DOHH2 (cell line): ENCODE data around the gene RBPMS2.

Experiments used
- H3F3A ChIP-seq: fragments of 200-600 bp; sonication (generic), shearing (Covaris generic); 2 replicates; pipeline ENCODE4 v1.6.0; 2016; ENCODE audit warnings: antibody characterized with exemption, mild to moderate bottlenecking; ENCODE audit not compliant: control insufficient read depth, insufficient read depth
- H3K27ac ChIP-seq: fragments of 200-600 bp; sonication (generic); 2 replicates; pipeline ENCODE4 v1.5.1; 2014; ENCODE audit warnings: low read depth, mild to moderate bottlenecking, low read length, moderate library complexity
- H3K27me3 ChIP-seq: fragments of 200-600 bp; sonication (generic); 2 replicates; pipeline ENCODE4 v1.6.1; 2014; ENCODE audit warnings: mild to moderate bottlenecking, low read length, mixed read lengths; ENCODE audit not compliant: control insufficient read depth
- H3K36me3 ChIP-seq: fragments of 200-600 bp; sonication (generic); 2 replicates; pipeline ENCODE4 v1.6.1; 2014; ENCODE audit warnings: mild to moderate bottlenecking, low read length, moderate library complexity, mixed read lengths; ENCODE audit not compliant: control insufficient read depth
- H3K4me1 ChIP-seq: fragments of 200-600 bp; sonication (generic); 2 replicates; pipeline ENCODE4 v1.6.1; 2014; ENCODE audit warnings: mild to moderate bottlenecking, low read length, mixed read lengths; ENCODE audit not compliant: control insufficient read depth
- H3K4me2 ChIP-seq: fragments of 200-600 bp; sonication (generic); 2 replicates; pipeline ENCODE4 v1.6.0; 2014; ENCODE audit warnings: mild to moderate bottlenecking, low read length, moderate library complexity
- H3K4me3 ChIP-seq: fragments of 200-600 bp; sonication (generic); 2 replicates; pipeline ENCODE4 v1.5.1; 2014; ENCODE audit warnings: mild to moderate bottlenecking, low read length, mixed read lengths
- H3K79me2 ChIP-seq: fragments of 200-600 bp; sonication (generic); 2 replicates; pipeline ENCODE4 v1.6.1; 2014; ENCODE audit warnings: mild to moderate bottlenecking, low read length, mixed read lengths; ENCODE audit not compliant: control insufficient read depth
- H3K9me2 ChIP-seq: fragments of 200-600 bp; sonication (generic); replicated peaks from 2 replicates; pipeline ENCODE4 v1.6.1; 2014; ENCODE audit warnings: mild to moderate bottlenecking, low read length, mixed read lengths; ENCODE audit not compliant: control insufficient read depth
- H3K9me3 ChIP-seq: fragments of 200-600 bp; sonication (generic); 2 replicates; pipeline ENCODE4 v1.6.1; 2014; ENCODE audit warnings: antibody characterized with exemption, low read length, mixed read lengths; ENCODE audit not compliant: control insufficient read depth, insufficient read depth
- H4K20me1 ChIP-seq: fragments of 200-600 bp; sonication (generic); 2 replicates; pipeline ENCODE4 v1.6.0; 2014; ENCODE audit warnings: low read depth, mild to moderate bottlenecking, antibody characterized with exemption, low read length, moderate library complexity; ENCODE audit not compliant: control insufficient read depth, insufficient read depth
- EZH2phosphoT487 ChIP-seq: fragments of 200-600 bp; sonication (generic); IDR thresholded peaks from 2 replicates; pipeline ENCODE4 v1.6.1; 2017; ENCODE audit warnings: borderline replicate concordance, mild to moderate bottlenecking, antibody characterized with exemption, low read length, moderate library complexity, mixed read lengths
- TF ChIP-seq, protein P1 (sequence below): fragments of 200-600 bp; sonication (generic); IDR thresholded peaks from one replicate; pipeline ENCODE4 v1.5.1; 2014; ENCODE audit warnings: antibody characterized with exemption, mild to moderate bottlenecking, low read depth, low read length; ENCODE audit not compliant: poor library complexity, severe bottlenecking

Gene RBPMS2

DNA sequence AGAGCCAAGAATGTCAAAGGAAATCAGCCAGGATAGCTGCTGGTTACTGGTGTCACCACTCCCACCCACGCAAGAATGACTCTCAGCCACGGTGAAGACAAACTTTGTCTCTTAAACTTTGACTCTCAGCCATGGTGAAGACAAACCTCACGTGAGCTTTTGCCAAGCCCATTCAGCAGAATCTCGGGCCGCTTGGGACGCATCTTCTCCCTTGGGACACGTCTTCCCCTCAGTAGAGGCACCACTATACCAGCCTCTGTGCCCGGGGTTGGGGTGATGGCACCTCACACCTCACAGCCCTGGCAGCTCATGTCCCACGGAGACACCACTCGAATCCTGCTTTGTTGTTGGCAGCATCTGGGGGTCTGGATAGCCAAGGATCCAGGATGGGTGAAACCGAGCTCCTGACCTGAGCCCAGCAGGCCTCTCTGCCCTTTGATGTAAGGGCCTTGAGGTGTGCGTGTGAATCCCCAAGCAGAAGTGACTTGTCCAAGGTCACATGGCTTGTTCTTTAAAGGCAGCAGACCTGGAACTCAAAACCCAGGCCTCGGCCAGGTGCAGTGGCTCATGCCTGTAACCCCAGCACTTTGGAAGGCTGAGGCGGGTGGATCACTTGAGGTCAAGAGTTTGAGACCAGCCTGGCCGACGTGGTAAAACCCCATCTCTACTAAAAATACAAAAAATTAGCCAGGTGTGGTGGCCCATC is 21.8 kb downstream of the RBPMS2 start:
- H3F3A ChIP-seq = no peaks in the 10 kb centered on the region
- no peaks in the 10 kb centered on the region for H3K9me3 ChIP-seq
- TF ChIP-seq EZH2phosphoT487 = no peak
- TF ChIP-seq, protein P1, sequence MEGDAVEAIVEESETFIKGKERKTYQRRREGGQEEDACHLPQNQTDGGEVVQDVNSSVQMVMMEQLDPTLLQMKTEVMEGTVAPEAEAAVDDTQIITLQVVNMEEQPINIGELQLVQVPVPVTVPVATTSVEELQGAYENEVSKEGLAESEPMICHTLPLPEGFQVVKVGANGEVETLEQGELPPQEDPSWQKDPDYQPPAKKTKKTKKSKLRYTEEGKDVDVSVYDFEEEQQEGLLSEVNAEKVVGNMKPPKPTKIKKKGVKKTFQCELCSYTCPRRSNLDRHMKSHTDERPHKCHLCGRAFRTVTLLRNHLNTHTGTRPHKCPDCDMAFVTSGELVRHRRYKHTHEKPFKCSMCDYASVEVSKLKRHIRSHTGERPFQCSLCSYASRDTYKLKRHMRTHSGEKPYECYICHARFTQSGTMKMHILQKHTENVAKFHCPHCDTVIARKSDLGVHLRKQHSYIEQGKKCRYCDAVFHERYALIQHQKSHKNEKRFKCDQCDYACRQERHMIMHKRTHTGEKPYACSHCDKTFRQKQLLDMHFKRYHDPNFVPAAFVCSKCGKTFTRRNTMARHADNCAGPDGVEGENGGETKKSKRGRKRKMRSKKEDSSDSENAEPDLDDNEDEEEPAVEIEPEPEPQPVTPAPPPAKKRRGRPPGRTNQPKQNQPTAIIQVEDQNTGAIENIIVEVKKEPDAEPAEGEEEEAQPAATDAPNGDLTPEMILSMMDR = no peak
- H3K27ac ChIP-seq = no peak overlapping the region
- H3K4me3 ChIP-seq = no peak overlapping the region
- no peaks in the 10 kb centered on the region for H3K79me2 ChIP-seq
- peaks cover 59% of the 10 kb centered on the region for H3K27me3 ChIP-seq
- peaks cover 24% of the 10 kb centered on the region for H3K4me1 ChIP-seq
- H3K4me2 ChIP-seq = no peak overlapping the region; the same call in 1 of the 2 replicates
- H4K20me1 ChIP-seq = 0 out of 2 replicates have a peak, but pooled peaks cover 4% of the 10 kb centered on the region
- H3K36me3 ChIP-seq = no peaks in the 10 kb centered on the region
- no peaks in the 10 kb centered on the region for H3K9me2 ChIP-seq

DNA sequence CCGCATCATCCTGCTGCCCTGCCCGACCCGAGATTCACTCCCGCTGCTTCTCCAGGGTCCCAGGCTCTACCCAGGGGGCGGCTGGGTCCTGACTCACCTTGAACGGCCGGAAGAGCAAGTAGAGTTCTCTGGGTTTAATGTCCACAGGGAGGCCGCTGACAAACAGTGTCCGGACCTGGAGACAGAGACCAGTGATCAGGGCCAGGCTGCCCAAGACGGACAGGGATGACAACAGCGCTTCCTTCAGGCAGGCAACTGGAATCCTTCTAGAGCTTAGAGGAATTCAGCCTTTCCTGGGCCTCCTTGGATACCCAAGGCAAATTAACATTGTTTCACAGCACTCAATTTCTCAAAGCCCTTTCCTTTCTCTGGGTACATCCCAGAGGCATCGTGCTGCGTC is 23.9 kb downstream of the RBPMS2 start:
- H3K4me3 ChIP-seq = no peak overlapping the region
- no peak overlapping the region for H3K4me2 ChIP-seq
- TF ChIP-seq, protein P1 = no peak
- TF ChIP-seq EZH2phosphoT487 = no peak
- no peaks in the 10 kb centered on the region for H3K79me2 ChIP-seq
- no peaks in the 10 kb centered on the region for H3K36me3 ChIP-seq
- H3K27ac ChIP-seq = no peak overlapping the region
- no peaks in the 10 kb centered on the region for H3K9me3 ChIP-seq
- H4K20me1 ChIP-seq = 0 out of 2 replicates have a peak, but pooled peaks cover 4% of the 10 kb centered on the region
- peaks cover 24% of the 10 kb centered on the region for H3K4me1 ChIP-seq
- no peaks in the 10 kb centered on the region for H3K9me2 ChIP-seq
- peaks cover 59% of the 10 kb centered on the region for H3K27me3 ChIP-seq
- H3F3A ChIP-seq = no peaks in the 10 kb centered on the region

DNA sequence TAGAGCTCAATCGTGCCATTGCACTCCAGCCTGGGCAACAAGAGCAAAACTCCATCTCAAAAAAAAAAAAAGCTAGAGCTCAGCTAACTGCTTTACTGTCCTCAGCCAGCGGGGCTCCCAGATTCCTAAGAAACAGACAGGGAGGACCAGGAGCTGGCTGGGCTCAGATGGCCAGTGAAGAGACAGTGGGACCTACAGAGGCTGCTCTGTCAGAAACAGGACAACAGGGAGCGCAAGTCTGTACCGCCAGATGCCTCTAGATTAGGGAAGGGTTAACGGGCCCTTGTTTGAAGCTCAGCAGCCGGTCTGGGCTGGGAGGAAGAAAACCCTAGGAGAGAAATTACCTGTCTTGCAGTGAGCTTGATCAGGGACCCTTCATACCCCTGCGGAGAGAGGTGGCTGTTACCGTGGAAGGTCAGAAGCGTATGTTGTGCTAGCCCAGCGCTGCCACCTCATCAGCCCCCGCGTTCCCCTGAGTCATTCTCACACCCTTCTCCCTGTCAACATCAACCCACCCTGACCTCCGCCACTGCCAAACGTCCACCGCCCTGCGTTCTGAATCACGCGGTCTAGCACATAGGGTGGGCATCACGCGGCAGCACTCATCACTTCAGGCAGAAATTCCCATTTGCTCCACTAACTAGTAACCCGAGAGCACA is 25.3 kb downstream of the RBPMS2 start:
- Histone ChIP-seq H3K27me3 (peaks cover 60% of the 10 kb centered on the region), H4K20me1 (0 out of 2 replicates have a peak, but pooled peaks cover 4% of the 10 kb centered on the region), H3K36me3 (no peaks in the 10 kb centered on the region), H3K4me3 (no peak overlapping the region), H3K9me3 (no peaks in the 10 kb centered on the region), H3K79me2 (no peaks in the 10 kb centered on the region), H3K4me1 (peaks cover 20% of the 10 kb centered on the region), H3K9me2 (no peaks in the 10 kb centered on the region), H3K4me2 (no peak overlapping the region), H3K27ac (no peak overlapping the region), H3F3A (no peaks in the 10 kb centered on the region)
- TF ChIP-seq, protein P1 = no peak
- TF ChIP-seq EZH2phosphoT487 = no peak
